ENCODE results near the gene AKR1B1.

AKR1B1 gene

GRCh38 chr7:134462337-134462925, 3.5 kb upstream of the AKR1B1 start:
- DNase-seq (ENCODE audit: low spot score in 2 of 2) = no peak
- H3K4me3 ChIP-seq = no peak overlapping the region
- no peaks in the 10 kb centered on the region for H3K9me3 ChIP-seq
- in situ Hi-C loops (cut with MboI; ENCODE audit: low sequenced_read_pairs) = no loop called here
- H3K4me1 ChIP-seq = 0 out of 2 replicates have a peak, but pooled peaks cover 3% of the 10 kb centered on the region
- no peaks in the 10 kb centered on the region for H3K36me3 ChIP-seq (replicated peaks)
- no peaks in the 10 kb centered on the region for H3K27me3 ChIP-seq (ENCODE audit: low read depth)

DNA sequence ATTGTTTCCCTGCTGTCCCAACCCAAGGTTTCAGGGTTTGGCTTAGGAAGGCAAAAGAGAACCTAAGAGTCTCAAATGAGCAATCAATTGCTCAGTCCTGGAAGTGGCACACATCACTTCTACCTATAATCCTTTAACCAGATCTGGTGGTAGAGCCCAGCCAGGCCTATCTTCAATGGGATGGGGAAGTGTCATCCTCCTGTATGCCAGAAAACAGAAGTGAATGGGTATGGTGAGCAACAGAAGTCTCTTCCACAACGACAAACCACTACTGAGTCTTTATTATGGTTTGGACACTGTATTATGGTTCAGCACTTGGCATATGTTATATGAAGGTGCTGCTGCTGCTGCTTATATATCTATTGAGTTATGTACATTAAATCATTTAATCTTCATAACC, 3.0 kb upstream of the AKR1B1 start:
- H3K9me3 ChIP-seq = no peaks in the 10 kb centered on the region
- H3K36me3 ChIP-seq (replicated peaks) = no peaks in the 10 kb centered on the region
- no peaks in the 10 kb centered on the region for H3K27me3 ChIP-seq (ENCODE audit: low read depth)
- H3K4me1 ChIP-seq = 0 out of 2 replicates have a peak, but pooled peaks cover 3% of the 10 kb centered on the region
- in situ Hi-C loops (cut with MboI; ENCODE audit: low sequenced_read_pairs) = no loop called here
- DNase-seq (ENCODE audit: low spot score in 2 of 2) = no peak
- H3K4me3 ChIP-seq = no peak overlapping the region

GRCh38 chr7:134459981-134460380, 1.1 kb upstream of the AKR1B1 start:
- Histone ChIP-seq H3K4me3 (no peak overlapping the region), H3K9me3 (no peaks in the 10 kb centered on the region), H3K36me3 (replicated peaks) (0 out of 2 replicates have a peak, but pooled peaks cover 7% of the 10 kb centered on the region), H3K4me1 (0 out of 2 replicates have a peak, but pooled peaks cover 3% of the 10 kb centered on the region), H3K27me3 (ENCODE audit: low read depth) (no peaks in the 10 kb centered on the region)
- DNase-seq (ENCODE audit: low spot score in 2 of 2) = no peak
- in situ Hi-C loops (cut with MboI; ENCODE audit: low sequenced_read_pairs) = no loop called here

DNA sequence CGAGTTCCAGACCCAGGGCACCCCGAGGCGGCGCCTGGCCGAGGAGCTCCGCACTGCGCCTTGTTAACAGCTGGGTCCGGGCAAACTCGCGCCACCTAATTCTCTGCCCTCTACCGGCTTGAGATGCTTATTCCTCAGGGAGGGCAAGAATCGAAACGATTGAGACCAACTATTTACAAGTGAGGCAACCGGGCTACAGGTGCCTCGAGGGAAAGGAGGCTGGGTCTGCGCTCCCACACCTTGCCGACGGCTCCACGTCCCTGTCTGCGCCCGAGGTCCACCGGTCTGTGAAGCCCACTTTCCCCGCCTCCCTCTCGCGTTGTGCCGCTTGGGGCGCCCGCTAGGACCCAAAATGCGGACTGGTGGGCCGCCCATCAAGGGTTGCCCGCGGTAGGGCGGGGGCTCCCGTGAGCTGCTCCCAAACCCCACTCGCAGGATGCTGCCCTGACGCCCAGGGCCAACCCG, 527 bp downstream of the AKR1B1 start:
- in situ Hi-C loops (cut with MboI; ENCODE audit: low sequenced_read_pairs) = no loop called here
- H3K36me3 ChIP-seq (replicated peaks) = 0 out of 2 replicates have a peak, but pooled peaks cover 7% of the 10 kb centered on the region
- no peaks in the 10 kb centered on the region for H3K27me3 ChIP-seq (ENCODE audit: low read depth)
- peak overlapping the region; percentile 74 for H3K4me3 ChIP-seq
- H3K4me1 ChIP-seq = 0 out of 2 replicates have a peak, but pooled peaks cover 3% of the 10 kb centered on the region
- no peaks in the 10 kb centered on the region for H3K9me3 ChIP-seq
- peak; percentile 40 to 79 for DNase-seq (ENCODE audit: low spot score in 2 of 2)

GRCh38 chr7:134457210-134457609, 1.7 kb downstream of the AKR1B1 start:
- H3K4me3 ChIP-seq = no peak overlapping the region
- no peak for DNase-seq (ENCODE audit: low spot score in 2 of 2)
- H3K9me3 ChIP-seq = no peaks in the 10 kb centered on the region
- in situ Hi-C loops (cut with MboI; ENCODE audit: low sequenced_read_pairs) = no loop called here
- peaks cover 7% of the 10 kb centered on the region; the same call in 1 of the 2 replicates for H3K36me3 ChIP-seq (replicated peaks)
- H3K4me1 ChIP-seq = 0 out of 2 replicates have a peak, but pooled peaks cover 3% of the 10 kb centered on the region
- H3K27me3 ChIP-seq (ENCODE audit: low read depth) = no peaks in the 10 kb centered on the region

DNA sequence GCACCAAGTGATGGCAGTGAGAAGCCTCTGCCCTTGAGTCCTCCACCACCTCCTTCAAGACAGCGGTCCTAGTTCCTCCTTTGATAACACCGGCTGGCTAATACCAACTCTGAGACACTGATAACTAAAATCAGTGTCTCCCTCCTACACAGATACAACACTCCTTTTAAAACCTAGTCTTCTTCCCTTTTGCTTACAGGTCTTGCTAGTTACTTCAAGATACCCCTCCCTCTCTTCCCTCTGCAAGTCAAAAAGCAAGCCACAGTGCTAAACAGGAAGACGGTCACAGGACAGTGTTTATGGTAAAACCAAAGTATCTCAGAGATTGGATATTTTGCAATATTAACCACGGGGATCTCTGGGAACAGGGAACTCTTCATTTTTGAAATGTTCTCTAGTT, 4.6 kb downstream of the AKR1B1 start:
- in situ Hi-C loops (cut with MboI; ENCODE audit: low sequenced_read_pairs) = no loop called here
- H3K4me1 ChIP-seq = 0 out of 2 replicates have a peak, but pooled peaks cover 3% of the 10 kb centered on the region
- H3K9me3 ChIP-seq = no peaks in the 10 kb centered on the region
- H3K36me3 ChIP-seq (replicated peaks) = peaks cover 24% of the 10 kb centered on the region
- H3K4me3 ChIP-seq = no peak overlapping the region
- H3K27me3 ChIP-seq (ENCODE audit: low read depth) = no peaks in the 10 kb centered on the region
- no peak for DNase-seq (ENCODE audit: low spot score in 2 of 2)

- H3K4me1 ChIP-seq = 0 out of 2 replicates have a peak, but pooled peaks cover 3% of the 10 kb centered on the region
- in situ Hi-C loops (cut with MboI; ENCODE audit: low sequenced_read_pairs) = no loop called here
These were observed 5.4 kb downstream of the AKR1B1 start for GRCh38 chr7:134453518-134453917.

GRCh38 chr7:134452991-134453473, 5.9 kb downstream of the AKR1B1 start:
- H3K4me3 ChIP-seq = no peak overlapping the region
- H3K27me3 ChIP-seq (ENCODE audit: low read depth) = no peaks in the 10 kb centered on the region
- 0 out of 2 replicates have a peak, but pooled peaks cover 3% of the 10 kb centered on the region for H3K4me1 ChIP-seq
- no peak for DNase-seq (ENCODE audit: low spot score in 2 of 2)
- in situ Hi-C loops (cut with MboI; ENCODE audit: low sequenced_read_pairs) = no loop called here
- H3K36me3 ChIP-seq (replicated peaks) = peaks cover 34% of the 10 kb centered on the region
- no peaks in the 10 kb centered on the region for H3K9me3 ChIP-seq

More at GRCh38 chr7:134453518-134453917, 5.4 kb downstream of the AKR1B1 start:
- peaks cover 29% of the 10 kb centered on the region for H3K36me3 ChIP-seq (replicated peaks)
- H3K4me3 ChIP-seq = no peak overlapping the region
- no peaks in the 10 kb centered on the region for H3K9me3 ChIP-seq
- H3K27me3 ChIP-seq (ENCODE audit: low read depth) = no peaks in the 10 kb centered on the region
- DNase-seq (ENCODE audit: low spot score in 2 of 2) = no peak

GRCh38 chr7:134452419-134452838, 6.5 kb downstream of the AKR1B1 start:
- DNase-seq (ENCODE audit: low spot score in 2 of 2) = no peak
- Histone ChIP-seq H3K4me3 (no peak overlapping the region), H3K4me1 (no peaks in the 10 kb centered on the region), H3K36me3 (replicated peaks) (peaks cover 40% of the 10 kb centered on the region), H3K9me3 (no peaks in the 10 kb centered on the region), H3K27me3 (ENCODE audit: low read depth) (no peaks in the 10 kb centered on the region)
- in situ Hi-C loops (cut with MboI; ENCODE audit: low sequenced_read_pairs) = no loop called here

GRCh38 chr7:134451656-134452055, 7.2 kb downstream of the AKR1B1 start:
- H3K36me3 ChIP-seq (replicated peaks) = peaks cover 46% of the 10 kb centered on the region
- no peaks in the 10 kb centered on the region for H3K9me3 ChIP-seq
- in situ Hi-C loops (cut with MboI; ENCODE audit: low sequenced_read_pairs) = no loop called here
- H3K4me3 ChIP-seq = no peak overlapping the region
- H3K27me3 ChIP-seq (ENCODE audit: low read depth) = no peaks in the 10 kb centered on the region
- H3K4me1 ChIP-seq = no peaks in the 10 kb centered on the region
- DNase-seq (ENCODE audit: low spot score in 2 of 2) = no peak

DNA sequence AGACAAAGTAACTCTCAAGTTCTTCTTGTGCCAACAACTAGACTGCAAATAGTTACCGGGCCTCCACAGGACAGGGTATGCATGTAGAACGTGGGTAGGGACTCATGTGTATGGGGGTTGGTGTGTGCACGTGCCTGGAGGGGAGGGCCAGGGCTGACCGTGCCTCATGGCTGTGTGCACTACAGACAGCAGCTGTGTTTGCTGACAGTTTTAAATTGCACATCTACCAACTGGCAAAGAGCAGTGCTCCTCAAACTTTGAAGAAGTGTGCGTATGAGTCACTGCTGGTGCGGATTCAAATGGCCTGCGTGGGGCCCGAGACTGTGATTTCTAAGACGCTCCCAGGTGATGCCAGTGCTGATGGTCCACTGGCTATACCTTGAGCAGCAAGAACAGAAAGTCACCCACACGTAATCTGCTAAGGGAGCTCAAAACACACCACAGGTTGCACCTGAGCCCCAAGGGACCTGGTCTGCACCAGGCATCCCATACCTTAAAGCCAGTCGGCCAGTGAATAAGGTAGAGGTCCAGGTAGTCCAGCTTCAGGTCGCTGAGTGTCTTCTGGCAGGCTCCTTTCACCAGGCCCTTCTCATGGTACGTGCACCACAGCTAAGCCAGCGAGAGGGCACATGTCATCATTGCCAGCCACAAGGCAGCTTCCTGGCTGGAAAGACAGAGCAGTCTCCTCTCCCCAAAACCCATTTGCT, 8.5 kb downstream of the AKR1B1 start:
- no peaks in the 10 kb centered on the region for H3K27me3 ChIP-seq (ENCODE audit: low read depth)
- no peak overlapping the region for H3K4me3 ChIP-seq
- no peaks in the 10 kb centered on the region for H3K4me1 ChIP-seq
- H3K9me3 ChIP-seq = no peaks in the 10 kb centered on the region
- in situ Hi-C loops (cut with MboI; ENCODE audit: low sequenced_read_pairs) = no loop called here
- H3K36me3 ChIP-seq (replicated peaks) = peaks cover 50% of the 10 kb centered on the region
- DNase-seq (ENCODE audit: low spot score in 2 of 2) = no peak

GRCh38 chr7:134449680-134450079, 9.2 kb downstream of the AKR1B1 start:
- no peaks in the 10 kb centered on the region for H3K27me3 ChIP-seq (ENCODE audit: low read depth)
- in situ Hi-C loops (cut with MboI; ENCODE audit: low sequenced_read_pairs) = loop anchor here (25.0 kb wide), 1 partner anchor 513 kb away; no protein-coding TSS in a partner anchor
- H3K4me3 ChIP-seq = no peak overlapping the region
- H3K9me3 ChIP-seq = no peaks in the 10 kb centered on the region
- DNase-seq (ENCODE audit: low spot score in 2 of 2) = no peak
- peaks cover 57% of the 10 kb centered on the region for H3K36me3 ChIP-seq (replicated peaks)
- no peaks in the 10 kb centered on the region for H3K4me1 ChIP-seq

- in situ Hi-C loops (cut with MboI; ENCODE audit: low sequenced_read_pairs) = loop anchor here (25.0 kb wide), 1 partner anchor 514 kb away; no protein-coding TSS in a partner anchor
- no peak for DNase-seq (ENCODE audit: low spot score in 2 of 2)
- H3K9me3 ChIP-seq = no peaks in the 10 kb centered on the region
- H3K27me3 ChIP-seq (ENCODE audit: low read depth) = no peaks in the 10 kb centered on the region
- peaks cover 65% of the 10 kb centered on the region for H3K36me3 ChIP-seq (replicated peaks)
- H3K4me3 ChIP-seq = no peak overlapping the region
- H3K4me1 ChIP-seq = no peaks in the 10 kb centered on the region
These were observed 10.3 kb downstream of the AKR1B1 start for GRCh38 chr7:134448356-134449229.

Data from HAP-1 (cell line).